ENCODE measurements around the gene C2orf15. TPM values are rescaled to one million over a fixed set of nuclear protein-coding genes. Genes with fewer than 3 reads are reported as not detected.

The C2orf15 gene
- polyA plus RNA-seq, 1 donor (not counting 4 experiments of a cell fraction or from before 2014, with no cell fraction given): 0.31 TPM

DNA sequence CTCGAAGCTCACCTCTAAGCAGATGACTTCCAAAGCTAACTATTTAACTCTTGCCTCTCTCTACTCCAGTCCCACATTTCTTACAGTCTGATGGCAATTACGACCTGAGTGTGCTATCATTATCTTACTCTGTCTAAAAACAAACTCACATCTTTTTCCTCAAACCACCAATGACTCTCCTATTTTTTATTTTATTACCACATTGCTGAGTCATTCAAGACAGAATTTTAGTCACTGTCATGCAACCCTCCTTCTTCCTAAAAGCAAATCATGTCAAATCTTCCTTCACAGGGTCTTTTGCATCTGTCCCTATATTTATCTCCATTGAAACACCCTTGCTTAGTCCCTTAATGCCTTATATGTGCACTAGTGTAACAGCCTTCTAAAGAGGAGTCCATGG is 34.6 kb upstream of the C2orf15 start:
- FAIRE-seq: no peak

DNA sequence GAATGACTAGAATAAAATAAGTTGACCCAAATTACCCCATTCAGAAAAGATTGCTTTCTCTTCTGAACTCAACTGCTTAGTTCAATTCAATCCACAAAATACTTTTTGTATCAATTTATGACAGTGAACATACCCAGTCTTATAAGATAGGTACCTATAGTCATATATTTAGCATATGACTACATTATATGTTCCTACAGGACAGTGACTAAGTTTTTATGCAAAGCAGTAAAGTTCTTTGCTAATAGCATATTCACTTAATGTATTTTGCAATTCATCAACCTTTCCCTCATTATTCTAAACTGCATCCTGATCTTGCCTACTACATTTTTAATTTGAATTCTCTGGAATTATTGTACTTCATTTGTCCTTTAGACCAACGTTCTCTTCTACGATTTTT is 30.3 kb upstream of the C2orf15 start:
- Histone ChIP-seq H3K9ac (ENCODE audit: control insufficient read depth, extremely low read depth, insufficient read depth, low read length) (no peak overlapping the region), H3K9me1 (ENCODE audit: control insufficient read depth, extremely low read depth, insufficient read depth, low read length) (no peaks in the 10 kb centered on the region), H3K79me2 (ENCODE audit: control insufficient read depth, insufficient read depth, low read length) (no peaks in the 10 kb centered on the region), H3K4me1 (ENCODE audit: control insufficient read depth, extremely low read depth, insufficient read depth, low read length) (no peaks in the 10 kb centered on the region), H3K36me3 (ENCODE audit: control insufficient read depth in 2 of 2, extremely low read depth in 1 of 2, insufficient read depth in 2 of 2, low read length in 2 of 2) (no peaks in the 10 kb centered on the region), H3K9me3 (ENCODE audit: control insufficient read depth, low read depth, low read length) (no peaks in the 10 kb centered on the region), H3K4me2 (ENCODE audit: control insufficient read depth, extremely low read depth, insufficient read depth, low read depth, low read length) (no peak overlapping the region), H3K4me3 (ENCODE audit: control insufficient read depth in 2 of 3, extremely low read depth in 1 of 3, insufficient read depth in 2 of 3, low read depth in 1 of 3, low read length in 3 of 3) (no peak overlapping the region), H3K27me3 (ENCODE audit: control insufficient read depth, extremely low read depth, insufficient read depth, low read length) (no peaks in the 10 kb centered on the region), H2AFZ (ENCODE audit: control insufficient read depth, low read length) (no peak overlapping the region), H3K27ac (ENCODE audit: control insufficient read depth, insufficient read depth, low read length) (no peak overlapping the region), H4K20me1 (ENCODE audit: control insufficient read depth, extremely low read depth, insufficient read depth, low read length) (no peaks in the 10 kb centered on the region)
- TF ChIP-seq, protein P1, sequence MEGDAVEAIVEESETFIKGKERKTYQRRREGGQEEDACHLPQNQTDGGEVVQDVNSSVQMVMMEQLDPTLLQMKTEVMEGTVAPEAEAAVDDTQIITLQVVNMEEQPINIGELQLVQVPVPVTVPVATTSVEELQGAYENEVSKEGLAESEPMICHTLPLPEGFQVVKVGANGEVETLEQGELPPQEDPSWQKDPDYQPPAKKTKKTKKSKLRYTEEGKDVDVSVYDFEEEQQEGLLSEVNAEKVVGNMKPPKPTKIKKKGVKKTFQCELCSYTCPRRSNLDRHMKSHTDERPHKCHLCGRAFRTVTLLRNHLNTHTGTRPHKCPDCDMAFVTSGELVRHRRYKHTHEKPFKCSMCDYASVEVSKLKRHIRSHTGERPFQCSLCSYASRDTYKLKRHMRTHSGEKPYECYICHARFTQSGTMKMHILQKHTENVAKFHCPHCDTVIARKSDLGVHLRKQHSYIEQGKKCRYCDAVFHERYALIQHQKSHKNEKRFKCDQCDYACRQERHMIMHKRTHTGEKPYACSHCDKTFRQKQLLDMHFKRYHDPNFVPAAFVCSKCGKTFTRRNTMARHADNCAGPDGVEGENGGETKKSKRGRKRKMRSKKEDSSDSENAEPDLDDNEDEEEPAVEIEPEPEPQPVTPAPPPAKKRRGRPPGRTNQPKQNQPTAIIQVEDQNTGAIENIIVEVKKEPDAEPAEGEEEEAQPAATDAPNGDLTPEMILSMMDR (optimal IDR thresholded peaks at IDR 0.05 in 1 of 3, IDR thresholded peaks at IDR 0.05 in 1 of 3, conservative IDR thresholded peaks at IDR 0.05 in 1 of 3; ENCODE audit: extremely low read depth in 1 of 3, insufficient read depth in 2 of 3, low read length in 3 of 3): no peak
- TF ChIP-seq EZH2 (IDR thresholded peaks at IDR 0.05; ENCODE audit: low read length): no peak
- no peak for DNase-seq (ENCODE audit: low read depth, low spot score)
- no peak for FAIRE-seq
- dilution Hi-C loops (cut with MboI; ENCODE audit: extremely low pct_ligation_motif_present, low sequenced_read_pairs): no loop called here

More for the DNA sequence above, 34.6 kb upstream of the C2orf15 start:
- no peaks in the 10 kb centered on the region for H3K9me1 ChIP-seq (ENCODE audit: control insufficient read depth, extremely low read depth, insufficient read depth, low read length)
- no peaks in the 10 kb centered on the region for H4K20me1 ChIP-seq (ENCODE audit: control insufficient read depth, extremely low read depth, insufficient read depth, low read length)
- no peak overlapping the region for H3K4me2 ChIP-seq (ENCODE audit: control insufficient read depth, extremely low read depth, insufficient read depth, low read depth, low read length)
- no peak overlapping the region for H2AFZ ChIP-seq (ENCODE audit: control insufficient read depth, low read length)
- no peaks in the 10 kb centered on the region for H3K27me3 ChIP-seq (ENCODE audit: control insufficient read depth, extremely low read depth, insufficient read depth, low read length)
- no peak overlapping the region for H3K27ac ChIP-seq (ENCODE audit: control insufficient read depth, insufficient read depth, low read length)
- no peak for DNase-seq (ENCODE audit: low read depth, low spot score)
- dilution Hi-C loops (cut with MboI; ENCODE audit: extremely low pct_ligation_motif_present, low sequenced_read_pairs): no loop called here
- no peak overlapping the region for H3K4me3 ChIP-seq (ENCODE audit: control insufficient read depth in 2 of 3, extremely low read depth in 1 of 3, insufficient read depth in 2 of 3, low read depth in 1 of 3, low read length in 3 of 3)
- no peaks in the 10 kb centered on the region for H3K9me3 ChIP-seq (ENCODE audit: control insufficient read depth, low read depth, low read length)
- no peaks in the 10 kb centered on the region for H3K79me2 ChIP-seq (ENCODE audit: control insufficient read depth, insufficient read depth, low read length)
- no peak for TF ChIP-seq EZH2 (IDR thresholded peaks at IDR 0.05; ENCODE audit: low read length)
- no peak overlapping the region for H3K9ac ChIP-seq (ENCODE audit: control insufficient read depth, extremely low read depth, insufficient read depth, low read length)
- no peaks in the 10 kb centered on the region for H3K4me1 ChIP-seq (ENCODE audit: control insufficient read depth, extremely low read depth, insufficient read depth, low read length)
- no peaks in the 10 kb centered on the region for H3K36me3 ChIP-seq (ENCODE audit: control insufficient read depth in 2 of 2, extremely low read depth in 1 of 2, insufficient read depth in 2 of 2, low read length in 2 of 2)

DNA sequence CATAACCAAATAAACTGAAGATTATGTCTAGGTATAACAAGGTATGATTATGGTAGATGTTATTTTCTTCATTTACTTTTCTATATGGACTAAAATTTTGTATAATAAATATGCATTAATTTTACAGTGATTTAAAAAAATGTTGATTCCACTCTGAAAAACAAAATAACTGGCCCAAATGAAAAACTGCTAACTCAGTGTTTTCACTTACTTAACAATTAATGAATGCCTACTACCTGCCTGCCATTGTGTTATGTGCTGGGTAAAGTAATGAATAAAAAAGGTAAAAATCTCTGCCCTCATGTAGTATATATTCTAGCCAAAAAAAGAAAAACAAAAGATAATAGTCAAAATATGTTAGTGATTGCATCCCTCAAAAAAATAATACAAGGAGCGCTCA is 29.6 kb upstream of the C2orf15 start:
- dilution Hi-C loops (cut with MboI; ENCODE audit: extremely low pct_ligation_motif_present, low sequenced_read_pairs): no loop called here
- no peak for FAIRE-seq
- no peak overlapping the region for H3K27ac ChIP-seq (ENCODE audit: control insufficient read depth, insufficient read depth, low read length)
- H3K4me1 ChIP-seq (ENCODE audit: control insufficient read depth, extremely low read depth, insufficient read depth, low read length): no peaks in the 10 kb centered on the region
- no peak for DNase-seq (ENCODE audit: low read depth, low spot score)
- H3K27me3 ChIP-seq (ENCODE audit: control insufficient read depth, extremely low read depth, insufficient read depth, low read length): no peaks in the 10 kb centered on the region
- H2AFZ ChIP-seq (ENCODE audit: control insufficient read depth, low read length): no peak overlapping the region
- no peaks in the 10 kb centered on the region for H3K79me2 ChIP-seq (ENCODE audit: control insufficient read depth, insufficient read depth, low read length)
- no peak overlapping the region for H3K4me3 ChIP-seq (ENCODE audit: control insufficient read depth in 2 of 3, extremely low read depth in 1 of 3, insufficient read depth in 2 of 3, low read depth in 1 of 3, low read length in 3 of 3)
- no peaks in the 10 kb centered on the region for H4K20me1 ChIP-seq (ENCODE audit: control insufficient read depth, extremely low read depth, insufficient read depth, low read length)
- no peaks in the 10 kb centered on the region for H3K36me3 ChIP-seq (ENCODE audit: control insufficient read depth in 2 of 2, extremely low read depth in 1 of 2, insufficient read depth in 2 of 2, low read length in 2 of 2)
- H3K9ac ChIP-seq (ENCODE audit: control insufficient read depth, extremely low read depth, insufficient read depth, low read length): no peak overlapping the region
- H3K9me3 ChIP-seq (ENCODE audit: control insufficient read depth, low read depth, low read length): no peaks in the 10 kb centered on the region
- TF ChIP-seq, protein P1 (optimal IDR thresholded peaks at IDR 0.05 in 1 of 3, IDR thresholded peaks at IDR 0.05 in 1 of 3, conservative IDR thresholded peaks at IDR 0.05 in 1 of 3; ENCODE audit: extremely low read depth in 1 of 3, insufficient read depth in 2 of 3, low read length in 3 of 3): no peak
- no peak for TF ChIP-seq EZH2 (IDR thresholded peaks at IDR 0.05; ENCODE audit: low read length)
- H3K4me2 ChIP-seq (ENCODE audit: control insufficient read depth, extremely low read depth, insufficient read depth, low read depth, low read length): no peak overlapping the region
- H3K9me1 ChIP-seq (ENCODE audit: control insufficient read depth, extremely low read depth, insufficient read depth, low read length): no peaks in the 10 kb centered on the region
